Measurements from ENCODE around the gene XYLT1.

DNA sequence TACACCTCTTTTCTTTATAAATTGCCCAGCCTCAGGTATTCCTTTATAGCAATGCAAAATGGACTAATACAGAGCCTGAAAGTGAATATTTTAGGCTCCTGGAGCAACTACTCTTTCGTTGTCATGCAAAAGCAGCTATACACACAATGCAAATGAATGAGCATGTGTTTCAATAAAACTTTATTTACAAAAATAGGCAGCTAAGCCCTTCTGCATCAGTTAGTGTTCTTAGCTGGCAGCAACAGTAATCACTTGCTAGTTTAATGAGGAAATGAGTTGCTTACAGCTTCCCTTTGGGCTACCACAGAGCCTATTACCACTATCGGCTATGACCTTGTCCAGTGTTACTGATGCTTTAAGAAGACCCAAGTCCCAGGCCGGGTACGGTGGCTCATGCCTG lies 402.9 kb downstream of the XYLT1 start:
- TF ChIP-seq, protein P1, sequence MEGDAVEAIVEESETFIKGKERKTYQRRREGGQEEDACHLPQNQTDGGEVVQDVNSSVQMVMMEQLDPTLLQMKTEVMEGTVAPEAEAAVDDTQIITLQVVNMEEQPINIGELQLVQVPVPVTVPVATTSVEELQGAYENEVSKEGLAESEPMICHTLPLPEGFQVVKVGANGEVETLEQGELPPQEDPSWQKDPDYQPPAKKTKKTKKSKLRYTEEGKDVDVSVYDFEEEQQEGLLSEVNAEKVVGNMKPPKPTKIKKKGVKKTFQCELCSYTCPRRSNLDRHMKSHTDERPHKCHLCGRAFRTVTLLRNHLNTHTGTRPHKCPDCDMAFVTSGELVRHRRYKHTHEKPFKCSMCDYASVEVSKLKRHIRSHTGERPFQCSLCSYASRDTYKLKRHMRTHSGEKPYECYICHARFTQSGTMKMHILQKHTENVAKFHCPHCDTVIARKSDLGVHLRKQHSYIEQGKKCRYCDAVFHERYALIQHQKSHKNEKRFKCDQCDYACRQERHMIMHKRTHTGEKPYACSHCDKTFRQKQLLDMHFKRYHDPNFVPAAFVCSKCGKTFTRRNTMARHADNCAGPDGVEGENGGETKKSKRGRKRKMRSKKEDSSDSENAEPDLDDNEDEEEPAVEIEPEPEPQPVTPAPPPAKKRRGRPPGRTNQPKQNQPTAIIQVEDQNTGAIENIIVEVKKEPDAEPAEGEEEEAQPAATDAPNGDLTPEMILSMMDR (IDR thresholded peaks at IDR 0.05; ENCODE audit: poor library complexity, severe bottlenecking): no peak
- TF ChIP-seq, protein P2, sequence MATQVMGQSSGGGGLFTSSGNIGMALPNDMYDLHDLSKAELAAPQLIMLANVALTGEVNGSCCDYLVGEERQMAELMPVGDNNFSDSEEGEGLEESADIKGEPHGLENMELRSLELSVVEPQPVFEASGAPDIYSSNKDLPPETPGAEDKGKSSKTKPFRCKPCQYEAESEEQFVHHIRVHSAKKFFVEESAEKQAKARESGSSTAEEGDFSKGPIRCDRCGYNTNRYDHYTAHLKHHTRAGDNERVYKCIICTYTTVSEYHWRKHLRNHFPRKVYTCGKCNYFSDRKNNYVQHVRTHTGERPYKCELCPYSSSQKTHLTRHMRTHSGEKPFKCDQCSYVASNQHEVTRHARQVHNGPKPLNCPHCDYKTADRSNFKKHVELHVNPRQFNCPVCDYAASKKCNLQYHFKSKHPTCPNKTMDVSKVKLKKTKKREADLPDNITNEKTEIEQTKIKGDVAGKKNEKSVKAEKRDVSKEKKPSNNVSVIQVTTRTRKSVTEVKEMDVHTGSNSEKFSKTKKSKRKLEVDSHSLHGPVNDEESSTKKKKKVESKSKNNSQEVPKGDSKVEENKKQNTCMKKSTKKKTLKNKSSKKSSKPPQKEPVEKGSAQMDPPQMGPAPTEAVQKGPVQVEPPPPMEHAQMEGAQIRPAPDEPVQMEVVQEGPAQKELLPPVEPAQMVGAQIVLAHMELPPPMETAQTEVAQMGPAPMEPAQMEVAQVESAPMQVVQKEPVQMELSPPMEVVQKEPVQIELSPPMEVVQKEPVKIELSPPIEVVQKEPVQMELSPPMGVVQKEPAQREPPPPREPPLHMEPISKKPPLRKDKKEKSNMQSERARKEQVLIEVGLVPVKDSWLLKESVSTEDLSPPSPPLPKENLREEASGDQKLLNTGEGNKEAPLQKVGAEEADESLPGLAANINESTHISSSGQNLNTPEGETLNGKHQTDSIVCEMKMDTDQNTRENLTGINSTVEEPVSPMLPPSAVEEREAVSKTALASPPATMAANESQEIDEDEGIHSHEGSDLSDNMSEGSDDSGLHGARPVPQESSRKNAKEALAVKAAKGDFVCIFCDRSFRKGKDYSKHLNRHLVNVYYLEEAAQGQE (IDR thresholded peaks at IDR 0.05; ENCODE audit: borderline replicate concordance): no peak
- TF ChIP-seq EP300 (conservative IDR thresholded peaks at IDR 0.05; ENCODE audit: poor library complexity, severe bottlenecking) (no peak), POLR2AphosphoS5 (IDR thresholded peaks at IDR 0.05) (no peak), TAF1 (IDR thresholded peaks at IDR 0.05; ENCODE audit: low read depth) (no peak), EZH2 (IDR thresholded peaks at IDR 0.05; ENCODE audit: borderline replicate concordance, insufficient read depth, low read length, poor library complexity, severe bottlenecking) (no peak)
